Measurements from ENCODE around the gene ZKSCAN1.

GRCh38 chr7:99994819-99995218, 20.6 kb upstream of the ZKSCAN1 start:
- TF ChIP-seq EP300 (IDR thresholded peaks at IDR 0.05) (no peak), CTCF (IDR thresholded peaks at IDR 0.05) (no peak)
